Measurements from ENCODE around the gene IST1.
"Not testable (repeated sequence)": the region's sequence is repeated elsewhere in the genome, so short reads cannot be mapped to it uniquely, and the experiment has no call there.

IST1 gene

GRCh38 chr16:71882505-71883167 is 12.7 kb upstream of the IST1 start:
- DNase-seq (ENCODE audit: low spot score), result peak; percentile 83

- DNase-seq (ENCODE audit: low spot score), result peak; percentile 21
Measured at GRCh38 chr16:71883168-71883848, 12.0 kb upstream of the IST1 start.

- DNase-seq (ENCODE audit: low spot score), result peak; percentile 76
Measured at GRCh38 chr16:71883849-71884638, 11.3 kb upstream of the IST1 start, which contains the start of gene ZNF821. TSS of gene ZNF821 (minus strand) at chr16:71884182. CDS start at chr16:71879946, 4,236 bp downstream.

- DNase-seq (ENCODE audit: low spot score), result no peak
Measured at GRCh38 chr16:71885261-71885650, 10.1 kb upstream of the IST1 start.

- DNase-seq (ENCODE audit: low spot score), result no peak
Measured at GRCh38 chr16:71889147-71889546, 6.2 kb upstream of the IST1 start.

GRCh38 chr16:71893888-71894228 is 1.5 kb upstream of the IST1 start:
- DNase-seq (ENCODE audit: low spot score), result no peak

GRCh38 chr16:71894229-71894920 is 956 bp upstream of the IST1 start:
- DNase-seq (ENCODE audit: low spot score), result peak; percentile 60

- DNase-seq (ENCODE audit: low spot score), result peak; percentile 67
Measured at GRCh38 chr16:71895679-71896365, 491 bp downstream of the IST1 start.

- DNase-seq (ENCODE audit: low spot score), result no peak
Measured at GRCh38 chr16:71896764-71897368, 1.5 kb downstream of the IST1 start.

- no peak for DNase-seq (ENCODE audit: low spot score)
Measured at GRCh38 chr16:71899171-71899570, 3.8 kb downstream of the IST1 start.

- DNase-seq (ENCODE audit: low spot score), result no peak
Measured at GRCh38 chr16:71902656-71903365, 7.5 kb downstream of the IST1 start.

- DNase-seq (ENCODE audit: low spot score), result no peak
Measured at GRCh38 chr16:71903608-71904007, 8.3 kb downstream of the IST1 start.

- no peak for DNase-seq (ENCODE audit: low spot score)
Measured at GRCh38 chr16:71904239-71904638, 8.9 kb downstream of the IST1 start.

- not testable (repeated sequence) for DNase-seq (ENCODE audit: low spot score)
Measured at GRCh38 chr16:71905765-71906164, 10.4 kb downstream of the IST1 start.

GRCh38 chr16:71911121-71911520 is 15.8 kb downstream of the IST1 start:
- DNase-seq (ENCODE audit: low spot score), result no peak

GRCh38 chr16:71912534-71913275 is 17.4 kb downstream of the IST1 start:
- no peak for DNase-seq (ENCODE audit: low spot score)

- no peak for DNase-seq (ENCODE audit: low spot score)
Measured at GRCh38 chr16:71914802-71915201, 19.5 kb downstream of the IST1 start.

GRCh38 chr16:71915350-71915749 is 20.0 kb downstream of the IST1 start:
- no peak for DNase-seq (ENCODE audit: low spot score)

- no peak for DNase-seq (ENCODE audit: low spot score)
Measured at GRCh38 chr16:71916397-71916920, 21.1 kb downstream of the IST1 start.

- no peak for DNase-seq (ENCODE audit: low spot score)
Measured at GRCh38 chr16:71917900-71918299, 22.6 kb downstream of the IST1 start.
